Non-pigmented ciliary epithelial cell (primary cell): ENCODE measurements around the gene NVL.
"Not testable (repeated sequence)": the region's sequence is repeated elsewhere in the genome, so short reads cannot be mapped to it uniquely, and the experiment has no call there.

Source experiments
- DNase-seq: peaks from one replicate; pipeline ENCODE4 v3.0.0-alpha.2; 2010; ENCODE audit warnings: low read depth

NVL gene

DNA sequence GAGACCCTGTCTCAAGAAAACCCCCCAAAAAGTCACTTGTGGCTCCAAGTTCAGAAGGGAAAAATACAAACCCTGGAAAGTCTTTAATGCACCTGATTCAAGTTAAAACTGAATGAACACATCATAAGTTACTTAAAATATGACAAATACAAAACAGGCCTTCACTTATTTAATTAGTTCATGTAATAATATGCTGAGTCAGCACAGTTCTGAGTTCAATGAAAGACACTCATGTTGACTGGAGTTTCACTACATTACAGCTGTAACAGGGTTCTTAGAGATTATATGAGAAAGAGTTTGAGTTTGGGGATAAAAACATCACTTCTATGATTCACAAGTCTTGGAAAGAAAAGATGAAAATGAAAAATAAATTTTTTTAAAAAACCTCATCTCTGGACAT, 96.0 kb downstream of the NVL start:
- DNase-seq = no peak

DNA sequence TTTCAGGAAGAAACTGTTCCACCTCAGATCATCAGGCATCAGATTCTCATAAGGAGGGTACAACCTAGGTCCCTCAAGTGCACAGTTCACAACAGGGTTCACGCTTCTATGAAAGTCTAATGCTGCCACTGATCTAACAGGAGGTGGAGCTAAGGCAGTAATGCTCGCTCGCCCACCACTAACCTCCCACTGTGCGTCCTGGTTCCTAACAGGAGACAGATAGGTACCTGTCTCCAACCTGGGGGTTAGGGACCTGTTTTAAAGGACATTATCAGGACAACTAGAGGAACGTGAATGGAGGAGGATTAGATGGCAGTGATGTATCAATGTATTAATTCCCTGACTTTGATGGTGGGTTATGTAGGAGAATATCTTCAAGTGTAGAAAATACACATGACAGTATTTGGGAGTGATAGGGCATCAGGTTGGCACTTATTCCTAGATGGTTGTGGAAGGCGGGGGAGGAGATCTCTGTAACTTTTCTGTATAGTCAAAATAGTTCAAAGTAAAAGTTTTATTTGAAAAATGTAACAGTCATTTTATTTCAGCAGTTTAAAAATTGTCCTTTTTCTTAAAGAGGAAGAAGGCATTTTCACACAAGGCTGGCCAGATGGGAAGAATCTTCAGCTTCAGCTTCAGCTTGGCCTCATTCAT, 103.0 kb downstream of the NVL start:
- no peak for DNase-seq

DNA sequence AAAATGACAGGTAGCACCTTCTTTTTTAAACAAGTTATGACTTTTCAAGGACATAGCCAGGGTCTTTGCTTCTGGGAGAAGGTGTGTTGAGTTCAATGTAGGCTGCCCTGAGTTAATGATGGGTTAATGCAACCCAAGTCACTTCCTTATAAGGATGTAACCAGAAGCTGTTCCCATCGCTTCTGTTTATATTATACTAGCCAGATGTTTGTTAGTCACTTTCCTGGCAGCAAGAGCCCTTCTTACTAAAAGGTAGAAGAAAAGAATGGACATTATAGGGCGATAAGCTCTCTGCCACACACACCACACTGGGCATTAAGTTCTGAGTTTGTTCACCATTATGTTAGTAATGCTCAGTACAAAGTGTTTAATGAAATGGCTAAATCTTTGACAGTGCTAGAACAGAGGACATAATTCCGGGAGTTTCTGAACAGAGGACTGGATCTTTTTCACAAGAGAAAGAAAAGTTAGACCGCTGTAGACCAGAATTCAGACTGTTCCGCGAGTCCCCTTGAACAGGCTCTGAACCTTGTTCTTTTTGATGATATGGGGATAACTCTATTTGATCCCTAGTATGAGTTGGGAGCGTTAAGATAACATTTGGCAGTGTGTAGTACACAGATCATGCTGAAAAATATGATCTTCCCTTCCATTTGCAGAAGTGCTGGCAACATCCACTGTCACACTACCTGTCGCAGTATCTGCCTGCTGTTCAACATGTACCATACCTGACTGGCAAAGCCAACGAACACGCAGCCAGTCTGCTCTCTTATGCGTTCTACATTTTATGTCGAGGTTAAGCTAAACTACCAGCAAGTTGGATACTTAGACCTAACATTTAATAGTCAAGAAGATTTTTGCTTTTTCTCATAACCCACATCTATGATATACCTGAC, 105.9 kb downstream of the NVL start:
- DNase-seq = peak; percentile 73

DNA sequence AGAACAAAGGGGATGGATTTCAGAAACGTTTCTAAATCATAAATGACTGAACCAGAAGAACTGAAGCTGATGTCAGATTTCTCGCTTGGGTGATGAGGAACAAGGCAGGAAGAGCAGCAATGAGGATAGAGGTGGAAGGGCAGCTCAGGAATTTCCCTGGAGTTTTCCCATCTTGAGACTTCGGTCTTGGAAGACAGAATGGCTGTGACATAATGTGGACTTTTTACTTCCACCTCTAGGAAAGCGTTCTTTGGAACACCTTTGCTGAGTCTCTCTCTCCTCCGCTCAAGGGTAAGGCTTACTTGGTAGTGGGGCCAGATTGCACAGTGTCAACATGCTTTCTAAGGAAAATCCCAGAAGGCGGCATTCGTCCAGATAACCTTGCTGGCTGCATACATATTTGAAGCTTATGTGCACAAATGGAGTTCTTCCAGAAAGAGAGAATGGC, 110.3 kb downstream of the NVL start:
- DNase-seq = no peak

GRCh38 chr1:224219011-224219611, 110.9 kb downstream of the NVL start:
- no peak for DNase-seq

DNA sequence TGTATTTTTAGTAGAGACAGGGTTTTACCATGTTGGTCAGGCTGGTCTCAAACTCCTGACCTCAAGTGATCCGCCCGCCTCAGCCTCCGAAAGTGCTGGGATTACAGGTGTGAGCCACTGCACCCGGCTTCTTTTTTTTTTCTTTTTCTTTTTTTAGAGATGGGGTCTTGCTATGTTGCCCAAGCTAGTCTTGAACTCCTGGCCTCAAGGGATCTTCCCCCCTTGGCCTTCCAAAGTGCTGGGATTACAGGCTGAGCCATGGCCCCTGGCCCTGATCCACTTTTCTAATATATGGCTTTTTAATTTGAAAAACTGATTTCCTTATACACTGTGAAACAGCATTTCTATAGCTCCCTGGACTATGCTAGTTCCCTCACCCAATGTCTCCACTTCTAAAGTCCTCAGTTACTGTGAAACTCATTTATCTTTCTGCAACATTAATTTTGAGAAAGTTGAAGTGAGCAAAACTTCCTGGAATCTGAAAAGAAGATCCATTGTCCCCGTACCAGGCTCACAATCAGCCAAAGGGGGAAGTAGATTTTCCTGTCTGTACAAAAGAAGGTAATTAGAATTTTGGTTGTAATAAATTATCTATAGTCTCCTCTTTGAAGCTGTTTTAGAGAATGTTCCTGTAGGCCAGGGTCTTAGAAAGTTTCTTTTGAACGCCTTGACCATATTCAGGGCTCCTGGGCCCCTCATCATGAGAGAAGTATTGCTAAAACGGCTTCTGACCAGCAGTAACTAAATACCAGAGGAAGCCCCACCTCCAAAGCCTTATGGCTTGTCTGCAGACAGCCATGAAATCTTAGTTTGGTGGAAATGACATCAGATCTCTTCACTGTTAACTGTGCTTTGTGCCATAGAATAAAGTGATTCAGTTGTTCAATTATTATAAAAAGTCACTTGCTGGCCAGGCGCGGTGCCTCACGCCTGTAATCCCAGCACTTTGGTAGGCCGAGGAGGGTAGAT, 112.0 kb downstream of the NVL start:
- DNase-seq = no peak

GRCh38 chr1:224216382-224216781, 113.6 kb downstream of the NVL start:
- no peak for DNase-seq

DNA sequence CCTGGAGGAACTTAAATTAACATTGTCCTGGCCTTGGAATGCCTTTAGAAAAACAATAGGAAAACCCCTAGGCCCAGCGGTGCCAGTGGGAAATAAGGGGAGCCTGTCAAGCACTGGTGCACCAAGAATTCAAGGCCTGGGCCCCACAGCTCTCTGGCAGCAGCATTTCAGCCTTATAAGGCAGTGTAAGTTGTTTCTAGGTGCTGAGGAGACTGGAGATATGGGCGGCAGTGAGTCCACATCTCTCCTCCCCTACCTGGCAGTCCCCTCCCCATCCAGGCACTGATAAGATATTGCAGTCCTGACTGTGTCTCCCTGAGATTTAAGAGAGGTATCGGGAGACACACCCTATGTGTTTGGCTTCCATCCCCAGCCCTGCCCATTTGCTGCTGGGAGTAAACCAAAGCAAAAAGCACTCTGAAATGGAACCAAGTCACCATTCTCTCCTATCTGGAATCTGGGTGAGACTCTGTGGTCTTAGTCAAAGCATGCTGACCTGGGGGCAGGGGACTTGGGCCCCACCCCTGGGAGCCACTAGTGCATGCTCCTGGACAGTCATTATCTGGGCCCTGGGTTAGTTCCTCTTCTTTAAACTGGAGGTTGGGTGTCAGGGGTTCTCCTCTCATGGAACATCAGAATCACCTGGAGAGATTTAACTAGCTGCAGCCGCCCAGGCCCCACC, 116.4 kb downstream of the NVL start:
- no peak for DNase-seq

GRCh38 chr1:224212618-224213061, 117.3 kb downstream of the NVL start:
- no peak for DNase-seq

- no peak for DNase-seq
Observed at GRCh38 chr1:224211206-224211962, 118.6 kb downstream of the NVL start.

DNA sequence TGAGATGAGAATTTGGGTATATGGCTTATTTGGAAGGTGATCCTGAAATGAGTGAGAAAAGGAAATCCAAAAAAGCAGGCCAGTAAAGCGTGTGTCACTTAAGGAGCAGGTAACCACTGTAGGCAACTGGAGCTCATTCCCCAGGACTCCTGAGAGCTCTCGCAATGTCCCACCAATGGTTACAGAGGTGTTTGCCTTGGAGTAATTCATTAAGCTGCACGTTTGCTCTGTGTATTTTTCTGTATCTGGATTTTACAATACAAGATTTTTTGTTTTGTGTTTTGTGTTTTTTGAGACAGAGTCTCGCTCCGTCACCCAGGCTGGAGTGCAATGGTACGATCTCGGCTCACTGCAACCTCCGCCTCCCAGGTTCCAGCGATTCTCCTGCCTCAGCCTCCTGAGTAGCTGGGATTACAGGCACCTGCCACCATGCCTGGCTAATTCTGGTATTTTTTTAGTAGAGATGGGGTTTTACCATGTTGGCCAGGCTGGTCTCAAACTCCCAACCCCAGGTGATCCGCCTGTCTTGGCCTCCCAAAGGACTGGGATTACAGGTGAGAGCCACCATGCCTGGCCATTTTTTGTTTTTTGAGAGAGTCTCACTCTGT, 123.9 kb downstream of the NVL start:
- DNase-seq = not testable (repeated sequence)

GRCh38 chr1:224205438-224205840, 124.5 kb downstream of the NVL start:
- no peak for DNase-seq

GRCh38 chr1:224203243-224204016, 126.5 kb downstream of the NVL start:
- DNase-seq = peak; percentile 71

DNA sequence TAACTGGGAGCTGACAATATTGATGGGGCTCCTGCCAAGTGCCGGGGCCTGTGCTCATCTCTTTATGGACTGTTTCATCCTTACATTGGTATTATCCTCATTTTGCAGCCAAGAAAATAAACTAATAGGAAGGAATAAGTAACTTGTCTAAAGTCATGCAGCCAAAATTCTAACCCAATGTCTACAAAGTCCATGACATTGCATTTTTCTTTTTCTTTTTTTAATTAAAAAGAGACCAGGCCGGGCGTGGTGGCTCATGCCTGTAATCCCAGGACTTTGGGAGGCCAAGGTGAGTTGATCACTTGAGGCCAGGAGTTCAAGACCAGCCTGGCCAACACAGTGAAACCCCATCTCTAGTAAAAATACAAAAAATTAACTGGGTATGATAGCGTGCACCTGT, 128.1 kb downstream of the NVL start:
- no peak for DNase-seq

GRCh38 chr1:224201383-224201782, 128.6 kb downstream of the NVL start:
- no peak for DNase-seq

- DNase-seq = no peak
Observed at GRCh38 chr1:224199679-224200078, 130.3 kb downstream of the NVL start.

- no peak for DNase-seq
Observed at GRCh38 chr1:224198572-224198971, 131.4 kb downstream of the NVL start.

DNA sequence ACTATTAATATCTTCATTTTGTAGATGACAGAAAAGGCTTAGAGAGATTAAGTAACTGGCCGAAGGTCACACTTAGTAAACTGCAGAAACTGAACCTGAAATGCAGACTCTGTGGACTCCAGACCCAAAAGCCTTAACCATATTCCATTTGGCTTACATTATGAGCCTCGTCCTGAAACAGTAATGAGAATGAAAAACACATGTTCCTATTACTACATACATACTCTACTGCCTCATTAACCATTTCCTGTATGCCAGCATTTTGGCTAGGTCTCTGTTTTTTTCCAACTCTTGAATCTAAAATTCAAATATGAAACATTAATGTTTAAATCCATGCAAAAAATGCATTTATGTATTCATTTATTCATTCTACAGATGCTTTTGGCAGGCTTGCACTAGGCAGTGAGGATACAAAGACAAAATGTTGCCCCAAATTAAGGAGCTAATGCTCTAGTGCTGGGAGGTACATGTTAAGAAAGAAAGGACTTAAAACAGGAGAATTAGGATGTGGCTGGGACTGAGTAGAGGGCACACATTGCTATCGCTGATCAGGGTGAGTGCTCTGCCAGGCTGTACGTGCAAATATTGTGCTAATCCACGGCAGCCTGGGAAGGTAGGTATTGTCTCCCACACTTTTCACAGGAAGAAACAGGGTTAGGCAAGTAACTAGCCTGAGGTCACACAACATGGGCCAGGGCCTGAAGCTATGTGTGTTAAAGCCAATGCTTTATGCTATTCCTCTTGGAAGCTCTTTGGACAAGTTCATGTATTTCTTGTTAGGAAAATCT, 133.0 kb downstream of the NVL start:
- no peak for DNase-seq
